ENCODE data around the gene PLXND1.

- no peak for TF ChIP-seq CTCF (conservative IDR thresholded peaks at IDR 0.05; ENCODE audit: low read length)
- TF ChIP-seq EZH2phosphoT487 (IDR thresholded peaks at IDR 0.05; ENCODE audit: borderline replicate concordance, low read depth, low read length): no peak
Observed at GRCh38 chr3:129527262-129527661, 79.2 kb downstream of the PLXND1 start.
